ENCODE data around the gene ELOVL1. TPM values are rescaled to one million over a fixed set of nuclear protein-coding genes. Genes with fewer than 3 reads are reported as not detected.

The ELOVL1 gene
- total and polyA plus RNA-seq, 2 of the 13 experiments (the other 11 are each of a cell fraction or from before 2014, with no cell fraction given): 55.2 to 77.4 TPM

- TF ChIP-seq BRF2 (CRISPR knock-in tag; IDR thresholded peaks at IDR 0.05) (no peak; the same call in 1 of the 2 replicates), ZNF788 (CRISPR knock-in tag; IDR thresholded peaks at IDR 0.05; ENCODE audit: borderline replicate concordance) (no peak), CENPT (CRISPR knock-in tag; IDR thresholded peaks at IDR 0.05; ENCODE audit: low read depth) (0 out of 2 replicates have a peak, but pooled peaks have one; percentile 55), HMGXB3 (CRISPR knock-in tag; IDR thresholded peaks at IDR 0.05; ENCODE audit: borderline replicate concordance) (no peak), EHMT2 (IDR thresholded peaks at IDR 0.05; ENCODE audit: borderline replicate concordance, low read depth, low read length) (no peak), DRAP1 (CRISPR knock-in tag; IDR thresholded peaks at IDR 0.05) (no peak), ZNF841 (CRISPR knock-in tag; IDR thresholded peaks at IDR 0.05; ENCODE audit: borderline replicate concordance) (no peak), ZIK1 (CRISPR knock-in tag; IDR thresholded peaks at IDR 0.05; ENCODE audit: borderline replicate concordance, low read depth) (no peak; the same call in 1 of the 2 replicates), ZHX1 (CRISPR knock-in tag; IDR thresholded peaks at IDR 0.05; ENCODE audit: low read depth) (no peak), DZIP1 (CRISPR knock-in tag; IDR thresholded peaks at IDR 0.05) (no peak), YEATS4 (CRISPR knock-in tag; IDR thresholded peaks at IDR 0.05; ENCODE audit: borderline replicate concordance) (peak; percentile 40; the same call in 1 of the 2 replicates), ZNF784 (CRISPR knock-in tag; IDR thresholded peaks at IDR 0.05; ENCODE audit: borderline replicate concordance) (no peak), SMYD3 (CRISPR knock-in tag; IDR thresholded peaks at IDR 0.05) (no peak; the same call in 1 of the 2 replicates)
Measured at GRCh38 chr1:43367026-43367903, 546 bp downstream of the ELOVL1 start (continued).
